Measurements from ENCODE around the gene ULK3. TPM values are rescaled to one million over a fixed set of nuclear protein-coding genes. Genes with fewer than 3 reads are reported as not detected.

ULK3 gene
- total RNA-seq, 2 donors from 2014 or later, result 70.7 to 83.2 TPM

GRCh38 chr15:74869726-74870407 lies 26.9 kb upstream of the ULK3 start:
- ATAC-seq (peak; percentile 59), DNase-seq (peak; percentile 72 to 87)
- intact Hi-C loops (cut with DNase I, micrococcal nuclease), result no loop called here

DNA sequence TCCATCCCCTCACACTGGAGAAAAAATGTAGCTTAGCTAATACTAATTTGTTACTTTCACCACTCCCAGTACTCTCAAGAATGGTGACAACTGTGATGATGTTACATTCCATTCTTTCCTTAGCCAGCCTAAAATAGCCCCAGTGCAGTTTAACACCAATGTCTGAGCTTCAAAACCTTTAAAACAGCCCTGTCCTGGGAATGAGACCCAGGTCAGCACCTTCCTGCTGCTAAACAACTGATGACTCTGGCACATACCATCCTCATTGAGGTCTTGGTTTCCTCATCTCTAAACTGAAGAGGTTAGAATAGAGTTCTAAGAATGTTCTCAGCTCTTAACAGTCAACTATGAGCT lies 26.4 kb upstream of the ULK3 start:
- intact Hi-C loops (cut with DNase I, micrococcal nuclease), result no loop called here
- ATAC-seq (no peak), DNase-seq (no peak)

DNA sequence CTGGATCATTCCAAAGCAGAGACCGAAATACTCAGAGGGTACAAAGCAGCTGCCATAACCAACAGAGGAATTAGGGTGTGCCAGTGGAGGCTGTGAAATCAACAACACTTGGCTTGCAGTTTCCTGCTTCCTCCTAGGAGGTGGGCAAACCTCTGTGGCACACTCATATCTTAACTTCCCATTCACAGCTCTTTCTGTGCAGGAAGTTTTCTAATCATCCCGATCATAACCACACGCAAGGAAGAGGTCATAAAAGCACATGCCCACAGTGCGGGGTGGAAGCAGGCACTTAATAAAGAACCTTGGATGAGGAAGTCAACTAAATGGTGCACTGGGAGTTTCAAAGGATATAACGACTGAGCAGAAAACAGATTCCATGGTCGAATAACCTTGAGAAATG lies 25.1 kb upstream of the ULK3 start:
- peak; percentile 36 to 74 for DNase-seq
- ATAC-seq, result peak; percentile 42
- intact Hi-C loops (cut with DNase I, micrococcal nuclease), result no loop called here

DNA sequence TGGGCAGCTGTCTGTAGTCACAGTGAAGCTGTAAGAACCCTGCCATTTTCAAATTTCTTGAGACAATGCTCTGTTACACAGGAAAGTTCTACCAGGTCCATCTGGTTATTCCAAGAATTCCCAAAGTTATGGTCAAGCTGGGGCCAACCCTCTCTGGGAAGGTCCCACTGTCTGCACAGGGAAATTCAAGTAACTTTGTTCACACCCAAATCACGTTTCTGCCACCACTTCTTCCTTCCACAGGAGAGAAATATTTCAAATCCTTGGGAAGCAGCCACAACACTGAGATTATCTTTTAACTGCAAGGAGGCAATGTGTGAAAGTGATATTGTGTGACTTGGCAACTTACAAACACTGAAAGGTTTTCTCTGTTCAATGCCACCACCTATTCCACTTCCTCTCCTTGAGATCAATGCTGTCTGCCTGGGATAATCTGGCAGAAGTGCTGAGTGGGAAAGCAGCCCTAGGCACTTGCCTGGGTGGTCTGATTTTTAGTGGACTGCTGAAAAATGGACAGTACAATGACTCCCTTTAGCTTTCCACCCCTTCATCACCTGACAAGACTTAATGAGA lies 24.6 kb upstream of the ULK3 start:
- ATAC-seq, result no peak
- intact Hi-C loops (cut with DNase I, micrococcal nuclease), result no loop called here

GRCh38 chr15:74866090-74866489 lies 23.1 kb upstream of the ULK3 start:
- intact Hi-C loops (cut with DNase I, micrococcal nuclease), result no loop called here
- ATAC-seq (no peak), DNase-seq (no peak)

More for the DNA sequence above, 24.6 kb upstream of the ULK3 start:
- no peak for DNase-seq

GRCh38 chr15:74865316-74865715 lies 22.4 kb upstream of the ULK3 start:
- no peak for ATAC-seq
- intact Hi-C loops (cut with DNase I, micrococcal nuclease), result no loop called here
- DNase-seq, result no peak

- DNase-seq, result no peak
- peak; percentile 36 for ATAC-seq
- intact Hi-C loops (cut with DNase I, micrococcal nuclease), result no loop called here
Measured at GRCh38 chr15:74864296-74864695, 21.3 kb upstream of the ULK3 start.

DNA sequence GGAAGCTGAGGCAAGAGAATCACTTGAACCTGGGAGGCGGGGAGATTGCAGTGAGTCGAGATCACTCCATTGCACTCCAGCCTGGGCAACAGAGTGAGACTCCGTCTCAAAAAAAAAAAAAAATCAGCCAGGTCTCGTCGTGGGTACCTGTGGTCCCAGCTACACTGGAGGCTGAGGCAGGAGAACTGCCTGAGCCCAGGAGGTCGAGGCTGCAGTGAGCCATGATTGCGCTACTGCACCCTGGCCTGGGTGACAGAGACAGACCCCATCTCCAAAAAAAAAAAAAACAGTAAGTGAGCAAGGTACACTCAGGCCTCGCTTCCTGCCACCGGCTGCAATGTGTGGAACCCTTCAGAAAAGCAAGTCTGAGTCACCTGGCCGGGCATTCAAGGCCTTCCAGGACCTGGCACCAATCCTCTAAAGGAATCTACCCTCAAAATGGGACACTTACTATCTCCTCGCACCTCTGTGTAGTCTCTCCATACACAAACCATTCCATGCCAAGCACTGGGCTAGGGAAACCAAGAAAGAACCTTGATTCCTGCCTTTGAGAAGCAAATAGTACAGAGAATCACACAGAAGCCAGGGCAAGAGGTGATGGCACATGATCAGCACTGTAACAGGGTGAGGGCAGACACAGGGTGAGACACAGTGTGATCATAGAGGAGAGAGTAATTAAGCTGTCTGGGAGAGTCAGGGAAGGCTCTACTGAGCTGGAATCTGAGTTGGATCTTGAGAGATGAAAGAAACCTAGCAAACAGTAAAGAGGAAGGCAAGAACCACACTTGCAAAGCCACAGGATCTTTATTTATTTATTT lies 20.5 kb upstream of the ULK3 start:
- intact Hi-C loops (cut with DNase I, micrococcal nuclease), result no loop called here
- DNase-seq (no peak), ATAC-seq (peak; percentile 13)

DNA sequence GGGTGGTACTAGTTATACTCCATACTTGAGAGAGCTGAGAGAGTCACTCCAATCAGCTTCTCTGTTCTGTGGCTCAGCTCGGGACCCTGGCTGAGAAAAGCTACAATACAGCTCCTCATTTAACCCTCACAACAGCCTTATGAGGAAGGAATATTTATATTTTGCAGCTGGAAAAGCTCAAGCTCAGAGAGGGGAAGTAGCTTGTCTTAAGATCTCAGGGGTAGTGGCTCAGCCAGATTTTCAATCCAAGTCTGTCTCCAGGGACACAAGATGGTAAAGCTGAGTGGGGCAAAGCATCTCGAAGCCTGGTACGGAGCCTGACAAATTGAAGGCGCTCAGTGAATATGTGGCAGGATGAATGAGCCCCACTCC lies 15.4 kb upstream of the ULK3 start:
- DNase-seq (no peak), ATAC-seq (no peak)
- intact Hi-C loops (cut with DNase I, micrococcal nuclease), result loop anchor here in 1 of 2 donors (5.0 kb wide), 1 partner anchor 39 kb away; no protein-coding TSS in a partner anchor

DNA sequence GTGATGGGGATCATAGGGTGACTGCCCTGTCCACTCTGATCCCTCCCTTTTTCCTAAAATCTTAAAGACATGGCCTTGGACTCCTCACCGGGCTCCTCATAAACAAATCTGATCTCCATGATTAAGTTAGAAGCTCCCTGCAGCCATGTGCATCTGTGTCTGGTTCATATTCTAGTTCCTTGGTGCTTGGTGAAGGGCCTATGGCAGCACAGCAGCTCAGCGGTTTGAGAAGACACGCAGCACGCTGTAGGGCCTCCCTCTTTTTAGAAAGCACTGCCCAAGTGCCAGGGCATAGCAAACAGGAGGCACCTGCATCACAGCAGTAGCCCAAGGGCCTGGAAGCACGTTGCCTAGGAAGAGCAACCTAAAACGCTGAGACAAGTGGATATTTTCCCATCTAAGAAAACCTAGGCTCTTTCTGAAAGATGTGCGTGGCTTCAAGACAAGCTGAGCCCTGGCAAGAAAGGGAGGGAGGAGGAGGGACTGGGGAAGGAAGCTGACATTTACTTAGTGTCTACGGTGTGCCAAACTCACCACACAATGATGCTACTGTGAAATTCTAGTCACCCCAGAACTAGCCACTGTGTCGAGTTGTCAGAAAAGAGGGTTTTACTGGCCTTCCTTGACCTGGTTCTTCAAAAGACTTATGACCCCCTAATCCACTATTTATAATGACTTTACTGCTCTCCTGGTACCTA lies 14.9 kb upstream of the ULK3 start:
- ATAC-seq, result no peak
- DNase-seq, result no peak
- intact Hi-C loops (cut with DNase I, micrococcal nuclease), result loop anchor here in 1 of 2 donors (5.0 kb wide), 1 partner anchor 39 kb away; no protein-coding TSS in a partner anchor

DNA sequence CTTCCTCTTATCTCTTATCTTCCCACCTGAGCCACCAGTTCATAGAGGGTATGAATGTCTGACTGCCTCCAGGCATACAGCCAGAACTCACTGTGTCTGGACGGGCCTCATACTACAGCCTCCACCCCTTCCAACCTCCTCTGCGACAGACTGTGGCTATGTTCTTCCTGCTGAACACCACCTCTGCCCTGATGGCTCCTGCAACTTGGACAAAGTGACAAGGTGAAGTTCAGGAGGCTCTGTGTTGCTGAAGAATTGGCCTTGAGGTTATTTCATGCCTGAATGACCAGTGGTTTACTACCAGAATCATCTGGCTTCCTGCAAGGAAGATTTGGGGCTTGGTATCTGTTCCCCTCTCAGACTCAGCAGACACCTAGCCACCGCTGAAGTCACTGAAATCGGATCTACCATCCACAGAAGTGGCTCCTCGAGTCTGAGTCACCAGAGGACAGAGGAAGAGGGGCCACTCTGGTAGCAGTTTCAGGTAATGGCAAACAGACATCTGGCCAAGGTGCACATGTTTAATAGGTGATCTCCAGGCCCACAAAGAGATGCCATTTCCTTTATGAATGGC lies 14.2 kb upstream of the ULK3 start:
- peak; percentile 93 for ATAC-seq
- intact Hi-C loops (cut with DNase I, micrococcal nuclease), result loop anchor here in 1 of 2 donors (5.0 kb wide), 1 partner anchor 40 kb away; no protein-coding TSS in a partner anchor
- DNase-seq, result peak; percentile 69 to 80

GRCh38 chr15:74856537-74856936 lies 13.6 kb upstream of the ULK3 start:
- no peak for ATAC-seq
- DNase-seq, result no peak
- intact Hi-C loops (cut with DNase I, micrococcal nuclease), result loop anchor here in 1 of 2 donors (5.0 kb wide), 1 partner anchor 41 kb away; no protein-coding TSS in a partner anchor

GRCh38 chr15:74855857-74856256 lies 12.9 kb upstream of the ULK3 start:
- DNase-seq, result no peak
- ATAC-seq, result no peak
- intact Hi-C loops (cut with DNase I, micrococcal nuclease), result loop anchor here in 1 of 2 donors (5.0 kb wide), 1 partner anchor 41 kb away; no protein-coding TSS in a partner anchor

DNA sequence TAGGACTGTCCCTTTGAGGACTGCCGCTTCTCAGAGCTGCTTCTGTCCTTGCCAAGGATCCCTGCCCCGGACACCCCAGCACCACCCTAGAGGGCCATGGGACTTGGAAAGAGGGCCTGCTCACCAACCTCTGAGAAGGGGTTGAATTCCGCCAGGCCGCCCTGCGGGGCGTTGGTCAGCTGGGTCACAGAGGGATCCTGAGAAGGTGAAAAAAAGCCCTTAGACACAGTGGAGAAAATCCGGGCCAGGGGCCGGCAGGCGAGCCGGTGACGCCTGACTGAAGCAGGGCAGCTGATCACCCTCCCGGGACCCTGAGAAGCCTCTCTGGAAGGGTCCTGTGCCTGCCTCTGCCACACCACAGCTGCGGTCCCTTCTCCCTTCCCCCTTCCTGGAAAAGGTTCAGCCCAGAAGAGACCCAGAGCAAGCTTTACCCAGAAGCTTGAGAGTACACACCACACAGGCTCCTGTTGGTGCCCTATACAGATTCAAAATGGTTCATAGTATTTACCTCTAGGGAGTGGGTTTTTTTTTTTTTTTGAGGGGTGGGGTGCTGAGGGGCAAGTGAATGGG lies 11.6 kb upstream of the ULK3 start:
- intact Hi-C loops (cut with DNase I, micrococcal nuclease), result loop anchor here in 1 of 2 donors (5.0 kb wide), 1 partner anchor 43 kb away; no protein-coding TSS in a partner anchor
- DNase-seq (no peak), ATAC-seq (no peak)

DNA sequence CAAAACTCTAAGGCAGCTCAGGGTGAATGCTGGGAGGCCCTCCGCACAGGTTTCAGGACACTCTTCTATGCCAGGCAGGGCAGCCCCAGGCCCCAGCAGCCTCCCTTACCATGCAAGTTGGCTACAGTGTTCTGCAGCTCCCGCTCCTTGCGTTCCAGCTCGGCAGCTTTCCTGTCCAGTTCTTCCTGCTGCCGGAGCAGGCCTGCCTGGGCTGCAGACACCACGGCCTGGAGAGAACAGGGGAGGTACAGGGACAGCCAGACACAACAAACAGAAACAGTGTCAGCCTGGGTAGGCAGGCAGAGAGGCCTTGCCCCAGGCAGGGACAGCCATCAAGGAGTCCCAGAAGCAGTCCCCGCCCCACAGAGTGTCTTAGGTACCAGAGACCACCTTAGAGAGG lies 9.0 kb upstream of the ULK3 start:
- DNase-seq (no peak), ATAC-seq (no peak)
- intact Hi-C loops (cut with DNase I, micrococcal nuclease), result no loop called here

DNA sequence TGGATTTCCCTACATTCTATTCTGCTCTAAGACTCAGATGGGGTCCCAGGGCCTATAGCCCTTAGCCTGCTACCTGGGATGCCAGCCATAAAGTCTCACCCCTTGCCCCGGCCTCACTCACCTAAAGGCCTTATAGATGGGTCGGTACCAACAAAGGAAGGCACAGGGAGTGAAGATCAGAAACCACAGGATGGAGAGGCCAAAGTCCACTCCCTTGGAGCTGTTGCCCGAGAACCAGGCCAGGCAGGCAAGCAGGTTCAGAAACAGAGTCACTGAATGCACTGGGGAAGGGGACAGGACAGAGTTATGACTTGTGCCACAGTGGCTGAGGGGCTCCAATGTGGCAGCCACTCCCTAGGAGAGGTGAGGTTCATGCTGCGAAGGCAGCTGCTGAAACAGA lies 7.4 kb upstream of the ULK3 start:
- intact Hi-C loops (cut with DNase I, micrococcal nuclease), result no loop called here
- ATAC-seq (peak; percentile 74), DNase-seq (no peak)

GRCh38 chr15:74847432-74847831 lies 4.5 kb upstream of the ULK3 start:
- intact Hi-C loops (cut with DNase I, micrococcal nuclease), result no loop called here
- DNase-seq, result no peak
- ATAC-seq, result no peak

GRCh38 chr15:74845581-74845980 lies 2.6 kb upstream of the ULK3 start:
- ATAC-seq (no peak), DNase-seq (no peak)
- intact Hi-C loops (cut with DNase I, micrococcal nuclease), result no loop called here

DNA sequence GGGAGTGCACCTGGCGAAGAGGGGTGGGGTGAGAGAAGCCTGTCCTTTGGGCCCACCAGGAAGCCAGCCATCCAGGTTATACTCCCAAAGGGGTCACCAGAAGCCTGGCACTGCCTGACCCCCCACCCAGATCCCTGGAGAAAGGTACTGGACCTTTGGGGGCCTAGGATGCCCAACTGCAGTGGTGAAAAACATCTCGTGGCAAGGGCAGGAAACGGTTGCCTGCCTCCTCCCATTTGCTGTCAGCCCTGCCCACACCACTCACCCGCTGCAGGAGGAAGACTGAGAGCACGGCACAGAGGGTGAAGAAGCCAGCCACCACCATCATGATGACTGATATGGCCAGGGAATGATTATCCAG lies 2.2 kb upstream of the ULK3 start:
- intact Hi-C loops (cut with DNase I, micrococcal nuclease), result no loop called here
- ATAC-seq, result no peak
- DNase-seq, result no peak
